Brain microvascular endothelial cell (primary cell): ENCODE data around the gene SPI1.
A peak's percentile ranks its signal among the peaks of the same experiment; 100 is the strongest.

ENCODE experiments used
- DNase-seq: peaks from one replicate; pipeline ENCODE4 v3.0.0-alpha.2; 2020
- H3K27ac ChIP-seq: fragments of 250-450 bp; sonication (Bioruptor Pico); 2 replicates; pipeline ENCODE4 v1.5.1; 2020; ENCODE audit warnings: mild to moderate bottlenecking, moderate library complexity
- H3K27me3 ChIP-seq: fragments of 250-450 bp; sonication (Bioruptor Pico); replicated peaks from 2 replicates; pipeline ENCODE4 v1.5.1; 2020; ENCODE audit warnings: mild to moderate bottlenecking
- H3K36me3 ChIP-seq: fragments of 250-450 bp; sonication (Bioruptor Pico); replicated peaks from 2 replicates; pipeline ENCODE4 v1.5.1; 2020; ENCODE audit warnings: mild to moderate bottlenecking
- H3K4me3 ChIP-seq: 2 replicates; pipeline ENCODE4 v1.5.1; 2011; ENCODE audit warnings: low read depth, mild to moderate bottlenecking, control low read depth, low read length, moderate library complexity
- in situ Hi-C: cut with HindIII; loops from 2 replicates; pipeline ENCODE4 v1.10.0; 2017; ENCODE audit warnings: low sequenced_read_pairs, low pct_ligation_motif_present
- TF ChIP-seq, protein P1 (sequence below): IDR thresholded peaks from 2 replicates; pipeline ENCODE4 v1.5.1; 2011; ENCODE audit warnings: low read depth, mild to moderate bottlenecking, moderate library complexity, low read length, control low read depth, inconsistent platforms; ENCODE audit errors: missing control alignments

SPI1 gene

DNA sequence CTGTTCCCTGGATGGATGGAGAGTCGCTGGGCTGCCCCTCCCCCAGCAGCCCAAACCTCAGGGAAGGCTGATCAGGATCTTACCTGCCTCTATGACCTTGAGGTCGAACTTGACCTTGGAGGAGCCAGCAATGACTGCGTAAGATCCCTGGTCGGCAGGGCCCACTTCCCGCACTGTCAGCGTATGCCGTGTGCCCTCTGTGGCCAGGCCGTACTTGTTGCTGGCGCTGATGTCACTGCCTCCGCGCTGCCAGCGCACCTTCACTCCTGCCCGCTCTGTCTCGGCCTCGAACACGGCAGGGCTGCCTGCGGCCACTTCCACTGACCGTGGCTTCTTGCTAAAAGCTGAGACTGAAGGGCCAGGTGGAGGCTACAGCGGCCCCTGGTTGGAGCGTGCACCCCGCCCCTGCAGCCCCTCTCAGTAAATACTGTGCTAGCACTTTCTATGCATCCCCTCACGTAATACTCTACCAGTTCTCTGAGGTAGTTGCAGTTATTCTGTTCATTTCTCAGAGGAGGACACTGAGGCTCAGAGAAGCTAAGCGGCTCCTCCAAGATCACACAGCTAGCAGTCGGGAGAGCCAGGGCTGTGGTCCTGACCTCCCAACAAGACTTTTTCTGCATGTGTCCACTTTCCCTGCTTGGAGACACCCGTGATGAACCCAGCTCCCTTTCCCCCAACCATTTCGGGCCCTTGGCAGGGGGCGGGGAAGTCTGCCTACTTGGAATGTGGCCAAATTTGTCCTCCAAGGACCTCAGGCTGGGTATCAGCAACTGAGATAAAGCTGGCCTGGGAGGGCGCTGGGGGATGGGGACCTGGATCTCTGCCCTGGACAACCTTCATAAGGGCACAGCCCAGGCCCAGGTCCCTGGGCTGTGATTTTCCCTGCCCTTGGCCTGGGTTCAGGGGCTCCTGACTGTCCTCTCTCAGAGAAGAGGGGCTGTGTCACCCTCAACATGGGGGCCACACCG, 26.9 kb downstream of the SPI1 start:
- DNase-seq, result no peak
- in situ Hi-C loops, result no loop called here
- Histone ChIP-seq H3K27me3 (no peaks in the 10 kb centered on the region), H3K36me3 (no peaks in the 10 kb centered on the region), H3K27ac (no peak overlapping the region), H3K4me3 (no peak overlapping the region)
- TF ChIP-seq, protein P1, sequence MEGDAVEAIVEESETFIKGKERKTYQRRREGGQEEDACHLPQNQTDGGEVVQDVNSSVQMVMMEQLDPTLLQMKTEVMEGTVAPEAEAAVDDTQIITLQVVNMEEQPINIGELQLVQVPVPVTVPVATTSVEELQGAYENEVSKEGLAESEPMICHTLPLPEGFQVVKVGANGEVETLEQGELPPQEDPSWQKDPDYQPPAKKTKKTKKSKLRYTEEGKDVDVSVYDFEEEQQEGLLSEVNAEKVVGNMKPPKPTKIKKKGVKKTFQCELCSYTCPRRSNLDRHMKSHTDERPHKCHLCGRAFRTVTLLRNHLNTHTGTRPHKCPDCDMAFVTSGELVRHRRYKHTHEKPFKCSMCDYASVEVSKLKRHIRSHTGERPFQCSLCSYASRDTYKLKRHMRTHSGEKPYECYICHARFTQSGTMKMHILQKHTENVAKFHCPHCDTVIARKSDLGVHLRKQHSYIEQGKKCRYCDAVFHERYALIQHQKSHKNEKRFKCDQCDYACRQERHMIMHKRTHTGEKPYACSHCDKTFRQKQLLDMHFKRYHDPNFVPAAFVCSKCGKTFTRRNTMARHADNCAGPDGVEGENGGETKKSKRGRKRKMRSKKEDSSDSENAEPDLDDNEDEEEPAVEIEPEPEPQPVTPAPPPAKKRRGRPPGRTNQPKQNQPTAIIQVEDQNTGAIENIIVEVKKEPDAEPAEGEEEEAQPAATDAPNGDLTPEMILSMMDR, result no peak

DNA sequence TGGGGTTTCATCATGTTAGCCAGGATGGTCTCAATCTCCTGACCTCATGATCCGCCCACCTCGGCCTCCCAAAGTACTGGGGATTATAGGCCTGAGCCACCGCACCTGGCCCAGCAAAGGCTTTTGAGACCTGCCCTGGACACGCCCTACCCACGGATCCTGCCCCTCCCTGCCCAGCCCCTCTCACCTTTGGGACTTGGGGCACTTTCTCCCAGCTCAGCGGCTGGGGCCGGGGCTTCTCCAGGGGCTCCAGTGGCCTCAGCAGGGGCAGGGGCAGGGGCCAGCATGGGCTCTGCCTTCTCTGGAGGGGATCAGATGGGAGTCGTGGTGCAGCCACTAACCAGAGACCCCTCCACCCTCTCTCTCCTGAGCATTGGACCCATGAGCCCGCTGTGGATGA, 28.0 kb downstream of the SPI1 start:
- Histone ChIP-seq H3K4me3 (no peak overlapping the region), H3K27ac (no peak overlapping the region), H3K36me3 (no peaks in the 10 kb centered on the region), H3K27me3 (peaks cover 2% of the 10 kb centered on the region)
- TF ChIP-seq, protein P1, result no peak
- in situ Hi-C loops, result no loop called here
- DNase-seq, result no peak

DNA sequence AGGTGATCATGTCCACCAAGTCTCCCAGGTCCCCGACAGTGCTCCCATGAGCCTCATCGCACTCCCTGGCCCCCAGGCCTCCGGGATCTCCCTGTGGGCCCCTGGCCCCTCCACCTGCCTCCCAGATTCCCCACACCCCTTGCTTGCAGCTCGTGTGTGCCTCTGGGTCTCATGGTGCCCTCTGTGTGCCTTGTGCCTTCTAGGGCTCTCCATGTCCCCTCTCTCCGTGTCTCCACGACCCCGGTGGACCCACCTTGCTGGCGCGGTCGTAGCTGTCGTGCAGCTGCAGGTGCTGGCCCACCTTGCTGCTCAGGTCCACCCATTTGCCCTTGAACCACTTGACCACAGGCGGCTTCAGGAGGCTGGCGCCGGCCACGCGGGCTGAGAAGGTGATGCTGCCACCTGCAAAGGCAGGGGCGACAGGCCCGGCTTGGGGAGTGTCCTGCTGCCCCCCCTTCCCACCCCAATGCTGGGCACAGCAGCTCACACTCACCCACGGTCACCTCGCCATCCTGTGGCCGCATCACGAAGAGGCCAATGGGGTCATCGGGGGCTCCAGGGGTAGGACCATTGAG, 28.7 kb downstream of the SPI1 start:
- no peaks in the 10 kb centered on the region for H3K36me3 ChIP-seq
- peaks cover 2% of the 10 kb centered on the region for H3K27me3 ChIP-seq
- H3K27ac ChIP-seq, result no peak overlapping the region
- in situ Hi-C loops, result no loop called here
- DNase-seq, result no peak
- TF ChIP-seq, protein P1, result no peak
- H3K4me3 ChIP-seq, result no peak overlapping the region

DNA sequence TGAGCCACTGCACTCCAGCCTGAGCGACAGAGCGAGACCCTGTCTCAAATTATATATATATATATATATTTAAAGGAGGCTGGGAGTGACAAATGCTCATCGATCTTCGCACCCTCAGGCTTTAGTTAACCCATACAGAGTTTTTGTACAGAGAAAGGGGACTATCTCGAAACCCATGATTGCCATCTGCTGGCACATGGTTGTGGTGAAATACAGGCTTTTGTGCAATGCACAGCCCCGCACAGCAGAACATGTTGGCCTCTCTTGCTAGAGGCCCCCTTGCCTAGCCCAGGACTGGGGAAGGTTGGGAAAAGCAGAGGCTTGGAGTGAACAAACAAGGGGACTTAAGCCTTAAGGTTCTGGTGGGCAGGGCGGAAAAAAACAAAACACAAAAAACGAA, 29.5 kb downstream of the SPI1 start:
- DNase-seq, result peak; percentile 31
- Histone ChIP-seq H3K27me3 (peaks cover 2% of the 10 kb centered on the region), H3K36me3 (no peaks in the 10 kb centered on the region), H3K27ac (no peak overlapping the region), H3K4me3 (no peak overlapping the region)
- in situ Hi-C loops, result no loop called here
- TF ChIP-seq, protein P1, result peak; percentile 58

DNA sequence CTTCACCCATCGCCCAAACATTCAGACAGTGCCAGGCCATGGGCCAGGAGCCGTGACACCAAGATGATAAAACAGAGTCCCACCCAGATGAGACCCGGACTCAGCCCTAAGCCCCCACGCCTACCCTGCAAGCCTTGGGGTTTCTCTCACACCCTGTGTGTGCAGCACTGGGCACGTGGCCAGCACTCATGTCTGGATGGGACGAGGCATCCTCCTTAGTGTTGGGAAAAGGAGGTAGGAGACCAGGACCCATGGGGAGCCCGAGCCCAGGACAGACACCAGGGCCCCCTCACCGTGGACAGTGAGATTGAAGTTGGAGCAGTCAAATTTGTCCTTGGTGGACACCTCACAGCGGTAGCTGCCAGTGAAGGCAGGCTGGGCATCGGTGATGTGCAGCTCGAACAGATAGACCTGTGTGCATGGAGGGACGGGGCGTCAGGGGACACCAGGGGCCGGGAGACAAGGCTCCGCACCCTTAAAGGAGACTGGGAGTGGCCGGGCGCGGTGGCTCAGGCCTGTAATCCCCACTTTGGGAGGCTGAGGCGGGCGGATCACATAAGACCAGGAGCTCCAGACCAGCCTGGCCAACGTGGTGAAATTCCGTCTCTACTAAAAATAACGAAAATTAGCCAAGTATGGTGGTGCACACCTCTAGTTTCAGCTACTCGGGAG, 30.1 kb downstream of the SPI1 start:
- H3K36me3 ChIP-seq, result no peaks in the 10 kb centered on the region
- no peak for DNase-seq
- in situ Hi-C loops, result no loop called here
- H3K27ac ChIP-seq, result no peak overlapping the region
- no peak overlapping the region for H3K4me3 ChIP-seq
- H3K27me3 ChIP-seq, result peaks cover 2% of the 10 kb centered on the region
- TF ChIP-seq, protein P1, result no peak
